ENCODE measurements around the gene VPS33A.

DNA sequence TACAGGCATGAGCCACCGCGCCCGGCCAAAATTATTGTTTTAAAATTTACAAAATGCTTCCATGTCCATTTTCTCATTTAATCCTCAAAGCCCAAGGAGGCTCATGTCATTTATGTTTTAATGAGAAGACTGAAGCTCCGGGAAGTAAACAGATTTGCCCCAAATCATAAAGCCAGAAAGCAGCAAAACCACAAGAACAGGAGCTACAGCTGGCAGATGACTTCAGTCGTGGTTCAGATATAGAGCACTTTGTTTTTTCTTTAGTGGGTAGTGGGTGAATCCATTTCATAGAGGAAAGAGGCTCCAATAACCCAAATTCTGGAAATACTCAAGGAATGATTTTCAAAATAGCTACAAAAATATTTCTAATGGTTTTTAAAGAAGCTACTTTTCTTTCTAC, 45.4 kb upstream of the VPS33A start:
- no peak for TF ChIP-seq POLR2A (IDR thresholded peaks at IDR 0.05)
- TF ChIP-seq, protein P1, sequence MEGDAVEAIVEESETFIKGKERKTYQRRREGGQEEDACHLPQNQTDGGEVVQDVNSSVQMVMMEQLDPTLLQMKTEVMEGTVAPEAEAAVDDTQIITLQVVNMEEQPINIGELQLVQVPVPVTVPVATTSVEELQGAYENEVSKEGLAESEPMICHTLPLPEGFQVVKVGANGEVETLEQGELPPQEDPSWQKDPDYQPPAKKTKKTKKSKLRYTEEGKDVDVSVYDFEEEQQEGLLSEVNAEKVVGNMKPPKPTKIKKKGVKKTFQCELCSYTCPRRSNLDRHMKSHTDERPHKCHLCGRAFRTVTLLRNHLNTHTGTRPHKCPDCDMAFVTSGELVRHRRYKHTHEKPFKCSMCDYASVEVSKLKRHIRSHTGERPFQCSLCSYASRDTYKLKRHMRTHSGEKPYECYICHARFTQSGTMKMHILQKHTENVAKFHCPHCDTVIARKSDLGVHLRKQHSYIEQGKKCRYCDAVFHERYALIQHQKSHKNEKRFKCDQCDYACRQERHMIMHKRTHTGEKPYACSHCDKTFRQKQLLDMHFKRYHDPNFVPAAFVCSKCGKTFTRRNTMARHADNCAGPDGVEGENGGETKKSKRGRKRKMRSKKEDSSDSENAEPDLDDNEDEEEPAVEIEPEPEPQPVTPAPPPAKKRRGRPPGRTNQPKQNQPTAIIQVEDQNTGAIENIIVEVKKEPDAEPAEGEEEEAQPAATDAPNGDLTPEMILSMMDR (IDR thresholded peaks at IDR 0.05) = no peak
